GM12891 (cell line): ENCODE results near the gene SPATS2.
"Not testable (repeated sequence)": the region's sequence is repeated elsewhere in the genome, so short reads cannot be mapped to it uniquely, and the experiment has no call there.

Experiments used
- DNase-seq: peaks from one replicate; pipeline ENCODE4 v3.0.0; 2011; ENCODE audit warnings: low spot score; ENCODE audit not compliant: insufficient read length
- FAIRE-seq: peaks from 2 replicates; lab custom pipeline; 2011; peaks lifted over from hg19 to GRCh38; lab: Jason Lieb, UNC
- PAX5 ChIP-seq: IDR thresholded peaks from 2 replicates; pipeline ENCODE4 v1.6.1; 2011; ENCODE audit warnings: low read length, moderate library complexity, mild to moderate bottlenecking; ENCODE audit not compliant: insufficient read depth, severe bottlenecking
- POLR2A ChIP-seq: IDR thresholded peaks from 2 replicates; pipeline ENCODE4 v1.6.1; 2011; ENCODE audit warnings: low read depth, low read length, control low read depth
- POLR2AphosphoS5 ChIP-seq: IDR thresholded peaks from 2 replicates; pipeline ENCODE4 v1.6.1; 2011; ENCODE audit warnings: low read depth, low read length, control low read depth
- POU2F2 ChIP-seq: IDR thresholded peaks from 2 replicates; pipeline ENCODE4 v1.6.1; 2011; ENCODE audit warnings: low read depth, mild to moderate bottlenecking, control low read depth, low read length, moderate library complexity
- SPI1 ChIP-seq: IDR thresholded peaks from 2 replicates; pipeline ENCODE4 v1.6.1; 2011; ENCODE audit warnings: low read depth, low read length, control low read depth
- TAF1 ChIP-seq: IDR thresholded peaks from 2 replicates; pipeline ENCODE4 v1.6.1; 2011; ENCODE audit warnings: low read depth, low read length, control low read depth

Gene SPATS2

GRCh38 chr12:49525942-49526341, 158.7 kb downstream of the SPATS2 start:
- FAIRE-seq, result no peak
- no peak for TF ChIP-seq POLR2A
- TF ChIP-seq POLR2AphosphoS5, result no peak
- no peak for TF ChIP-seq SPI1

GRCh38 chr12:49527361-49528130, 160.3 kb downstream of the SPATS2 start:
- no peak for FAIRE-seq
- no peak for DNase-seq
- TF ChIP-seq PAX5 (no peak), POLR2A (no peak), POU2F2 (no peak), POLR2AphosphoS5 (no peak), SPI1 (no peak), TAF1 (no peak)

More at GRCh38 chr12:49525942-49526341, 158.7 kb downstream of the SPATS2 start:
- DNase-seq, result no peak

GRCh38 chr12:49529414-49529813, 162.2 kb downstream of the SPATS2 start:
- peak; percentile 71 for FAIRE-seq
- peak; percentile 22 for DNase-seq

GRCh38 chr12:49531745-49532144, 164.5 kb downstream of the SPATS2 start:
- DNase-seq (no peak), FAIRE-seq (no peak)
- TF ChIP-seq TAF1 (no peak), SPI1 (no peak), POU2F2 (no peak), POLR2A (no peak), PAX5 (no peak), POLR2AphosphoS5 (no peak)

More at GRCh38 chr12:49529414-49529813, 162.2 kb downstream of the SPATS2 start:
- TF ChIP-seq TAF1 (no peak), SPI1 (peak; percentile 96)

DNA sequence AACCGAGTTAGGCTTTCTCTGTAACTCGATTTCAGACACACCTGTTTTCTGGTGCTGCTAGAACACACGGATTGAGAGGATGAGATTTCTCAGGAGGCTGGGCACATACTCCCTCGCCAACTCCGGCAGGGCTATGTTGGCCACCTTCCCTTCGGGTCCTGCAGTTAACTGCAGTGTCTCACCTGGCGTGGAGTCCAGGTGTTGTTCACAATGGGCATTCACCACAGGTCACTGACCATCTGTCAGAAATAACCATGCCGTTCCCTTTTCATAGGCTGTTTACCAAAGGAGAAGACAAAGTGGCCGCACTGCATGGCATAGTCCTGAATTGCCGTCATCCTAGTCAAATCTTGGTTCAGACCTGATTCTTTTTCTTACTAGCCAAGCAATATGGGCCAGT, 166.1 kb downstream of the SPATS2 start:
- TF ChIP-seq POU2F2, result no peak
- TF ChIP-seq PAX5, result no peak
- TF ChIP-seq TAF1, result no peak
- TF ChIP-seq POLR2AphosphoS5, result no peak
- no peak for TF ChIP-seq SPI1
- no peak for TF ChIP-seq POLR2A
- no peak for FAIRE-seq
- no peak for DNase-seq

- not testable (repeated sequence) for FAIRE-seq, DNase-seq
These were observed 166.9 kb downstream of the SPATS2 start for GRCh38 chr12:49534122-49534521.

GRCh38 chr12:49534731-49535278, 167.5 kb downstream of the SPATS2 start:
- DNase-seq (no peak), FAIRE-seq (no peak)

DNA sequence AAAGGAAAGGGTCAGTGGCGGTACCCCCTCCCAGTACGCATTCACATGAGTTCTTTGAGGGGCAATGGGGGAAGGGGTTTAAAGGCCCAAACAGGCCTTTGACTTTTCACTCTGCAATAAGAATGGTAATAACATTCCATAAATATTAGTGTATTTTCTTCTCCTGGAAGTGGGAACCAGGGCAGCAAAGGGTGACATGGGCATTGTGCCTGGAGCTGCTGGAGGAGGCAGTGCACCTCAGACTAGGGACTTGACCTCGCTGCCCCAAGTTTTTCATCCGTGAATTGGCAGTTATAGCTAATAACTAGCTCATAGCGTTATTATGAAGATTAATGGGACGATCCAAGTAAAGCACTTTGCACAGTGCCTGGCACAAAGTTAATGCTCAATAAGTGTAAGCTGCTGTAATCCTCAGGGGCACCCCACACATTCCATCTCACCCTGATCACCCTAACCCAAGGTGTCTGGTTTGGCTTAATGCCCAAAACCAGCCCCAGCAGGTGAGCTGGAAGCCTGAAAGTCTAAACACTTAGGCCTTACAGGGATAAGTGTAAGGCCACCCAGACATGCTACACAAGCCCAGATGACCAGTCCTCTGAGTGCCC, 168.8 kb downstream of the SPATS2 start:
- FAIRE-seq, result no peak
- no peak for TF ChIP-seq PAX5
- TF ChIP-seq POLR2A, result no peak
- no peak for TF ChIP-seq SPI1
- TF ChIP-seq POLR2AphosphoS5, result no peak
- no peak for TF ChIP-seq TAF1
- TF ChIP-seq POU2F2, result no peak
- DNase-seq, result no peak

More at GRCh38 chr12:49534731-49535278, 167.5 kb downstream of the SPATS2 start:
- no peak for TF ChIP-seq TAF1
- TF ChIP-seq PAX5, result no peak
- TF ChIP-seq POLR2A, result no peak
- TF ChIP-seq SPI1, result no peak
- TF ChIP-seq POU2F2, result no peak

DNA sequence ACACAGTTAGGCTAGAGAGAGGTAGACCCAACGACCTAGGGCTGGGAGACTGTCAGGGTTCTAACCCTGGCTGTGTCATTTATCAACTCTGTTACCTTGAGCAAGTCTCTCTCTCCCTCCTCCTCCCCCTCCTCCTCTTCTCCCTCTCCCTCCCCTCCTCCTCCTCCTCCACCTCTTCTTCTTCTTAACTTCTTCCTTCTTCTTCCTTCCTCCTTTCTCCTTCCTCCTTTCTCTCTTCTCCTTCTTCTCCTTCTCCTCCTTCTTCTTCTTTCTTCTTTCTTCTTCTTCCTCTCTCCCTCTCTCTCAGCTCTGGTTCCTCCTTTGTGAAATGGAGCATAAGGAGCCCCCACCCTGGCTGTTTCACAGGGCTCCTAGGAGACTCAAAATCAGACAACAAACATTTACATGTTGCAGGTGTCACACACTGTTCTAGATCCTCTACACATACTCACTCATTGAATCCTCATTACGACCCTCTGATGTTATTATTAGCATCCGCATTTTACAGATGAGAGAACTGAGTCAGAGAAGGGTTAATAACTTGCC, 169.3 kb downstream of the SPATS2 start:
- DNase-seq, result no peak
- no peak for FAIRE-seq
- TF ChIP-seq TAF1, result no peak
- no peak for TF ChIP-seq SPI1
- TF ChIP-seq PAX5, result no peak
- TF ChIP-seq POU2F2, result no peak
- no peak for TF ChIP-seq POLR2A
- no peak for TF ChIP-seq POLR2AphosphoS5

- DNase-seq, result no peak
- FAIRE-seq, result no peak
- TF ChIP-seq TAF1 (no peak), POLR2A (no peak)
These were observed 170.0 kb downstream of the SPATS2 start for GRCh38 chr12:49537231-49537751.
